K562 (cell line): ENCODE measurements around the gene MYCBP2. TPM values are rescaled to one million over a fixed set of nuclear protein-coding genes. Genes with fewer than 3 reads are reported as not detected.

Source experiments
- BDP1 ChIP-seq: IDR thresholded peaks from 3 replicates; pipeline ENCODE4 v1.6.1; 2011; ENCODE audit not compliant: insufficient read length, insufficient read depth
- BRF1 ChIP-seq: IDR thresholded peaks from 3 replicates; pipeline ENCODE4 v1.6.1; 2011; ENCODE audit warnings: borderline replicate concordance, mild to moderate bottlenecking; ENCODE audit not compliant: insufficient read length; ENCODE audit errors: extremely low read depth
- CBFA2T3 ChIP-seq: fragments of 450-650 bp; IDR thresholded peaks from 2 replicates; pipeline ENCODE4 v1.6.1; 2017
- MAFG ChIP-seq: fragments of 450-650 bp; conservative IDR thresholded peaks from 2 replicates; pipeline ENCODE4 v1.6.1; 2016; ENCODE audit warnings: missing genetic modification characterization, missing compliant biosample characterization
- NFATC3 ChIP-seq: fragments of 450-650 bp; IDR thresholded peaks from 2 replicates; pipeline ENCODE4 v1.6.1; 2017; ENCODE audit warnings: mild to moderate bottlenecking
- POLR2A ChIP-seq: fragments of 450-650 bp; conservative IDR thresholded peaks from 2 replicates; pipeline ENCODE4 v1.6.1; 2016
- PTTG1 ChIP-seq: fragments of 450-650 bp; IDR thresholded peaks from 2 replicates; pipeline ENCODE4 v1.6.1; 2016; ENCODE audit warnings: low read depth, mild to moderate bottlenecking, missing genetic modification characterization, missing compliant biosample characterization
- PURB ChIP-seq: sonication (generic); formaldehyde crosslinking; IDR thresholded peaks from 2 replicates; pipeline ENCODE4 v1.9.0; 2021; ENCODE audit warnings: low read depth, mild to moderate bottlenecking, missing genetic modification reagents
- RB1 ChIP-seq: fragments of 450-650 bp; IDR thresholded peaks from 2 replicates; pipeline ENCODE4 v1.6.1; 2017; ENCODE audit warnings: low read depth, mild to moderate bottlenecking
- TAL1 ChIP-seq: fragments of 450-650 bp; IDR thresholded peaks from 2 replicates; pipeline ENCODE4 v1.6.1; 2016; ENCODE audit warnings: mild to moderate bottlenecking
- U2AF2 ChIP-seq: fragments of 200-400 bp; formaldehyde crosslinking; optimal IDR thresholded peaks from 2 replicates; pipeline ENCODE3; 2017; ENCODE audit warnings: low read depth, mild to moderate bottlenecking, low read length
- ZEB2 ChIP-seq: fragments of 450-650 bp; IDR thresholded peaks from 2 replicates; pipeline ENCODE4 v1.6.1; 2016
- polyA plus RNA-seq, 8 experiments: library from polyadenylated mRNA; depleted of rRNA in 4 of 8; stranded (reverse) in 5 of 8; unstranded in 3 of 8; fragments of >200 nt; fragmentation: Nextera tagmentation in 2 of 8; fragmentation: Illumina TruSeq in 1 of 8; extraction: Ambion mirVana in 2 of 8; extraction: Trizol in 1 of 8; gene quantifications; 2 replicates each; pipeline versions ENCODE4 v1.2.1 to v1.2.3, GENCODE V29; 2011 to 2014; ENCODE audit warnings: inconsistent platforms in 1 of 8, missing spikeins in 1 of 8
- total RNA-seq, 7 experiments: library from RNA; depleted of rRNA in 6 of 7; stranded (reverse); fragments of >200 nt in 6 of 7; fragmentation: Illumina TruSeq in 2 of 7; extraction: Trizol in 2 of 7; gene quantifications; 2 replicates each; pipeline versions ENCODE4 v1.2.1 to v1.2.3, GENCODE V29; 2011 to 2021; ENCODE audit warnings: low replicate concordance in 1 of 7
- TF ChIP-seq, protein P1 (sequence below): fragments of 450-650 bp; IDR thresholded peaks from 2 replicates; pipeline ENCODE4 v1.6.1; 2016; ENCODE audit warnings: mild to moderate bottlenecking, moderate library complexity
- TF ChIP-seq, protein P2 (sequence below): fragments of 250-450 bp; sonication (Bioruptor Pico); IDR thresholded peaks from 2 replicates; pipeline ENCODE4 v1.4.0; 2020; ENCODE audit warnings: mild to moderate bottlenecking, moderate library complexity
- TF ChIP-seq, protein P3 (sequence below): sonication (generic); formaldehyde crosslinking; IDR thresholded peaks from 2 replicates; pipeline ENCODE4 v1.8.0; 2022; ENCODE audit warnings: missing genetic modification reagents, mild to moderate bottlenecking, borderline replicate concordance

The MYCBP2 gene
- total and polyA plus RNA-seq, 9 of the 15 experiments (the other 6 are each of a cell fraction or from before 2014, with no cell fraction given): 13.2 to 47.2 (median 28.9) TPM

DNA sequence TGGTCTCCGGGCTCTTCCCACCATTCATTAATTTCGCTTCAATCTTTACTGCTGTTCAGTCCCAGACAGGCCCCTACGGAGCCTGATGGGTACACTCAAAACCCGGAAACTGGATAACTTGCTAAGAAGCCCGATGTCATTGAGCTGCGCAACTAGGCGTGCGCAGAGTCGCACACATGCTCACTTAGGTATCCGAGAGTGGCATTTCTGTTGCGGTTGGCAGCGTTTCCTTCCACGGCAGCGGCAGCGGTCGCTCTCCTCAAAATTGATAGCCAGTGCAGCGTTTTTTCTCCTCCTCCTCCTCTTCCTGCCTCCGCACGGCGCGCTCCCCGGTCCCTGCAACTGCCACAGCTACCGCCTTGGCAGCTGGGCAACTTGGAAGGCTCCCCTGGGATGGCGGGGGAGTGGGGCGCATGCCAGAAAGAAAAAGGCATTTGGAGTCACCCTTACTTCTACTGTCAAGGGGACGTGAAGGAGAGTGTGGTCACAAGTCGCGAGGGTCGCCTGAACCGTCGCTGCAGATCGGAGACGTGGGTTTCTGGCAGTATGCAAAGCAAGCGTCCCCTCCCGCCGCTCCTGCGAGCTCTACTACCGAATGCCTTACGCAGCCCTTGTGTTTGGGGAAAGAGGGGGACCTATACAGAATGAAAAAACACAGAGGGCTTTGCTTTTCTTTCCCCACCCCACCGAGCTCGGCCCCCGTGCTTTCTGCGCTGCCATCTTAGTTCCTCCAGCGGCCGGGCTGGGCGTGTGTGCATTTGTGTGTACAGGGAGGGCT, 2.4 kb upstream of the MYCBP2 start (continued):
- TF ChIP-seq, protein P1, sequence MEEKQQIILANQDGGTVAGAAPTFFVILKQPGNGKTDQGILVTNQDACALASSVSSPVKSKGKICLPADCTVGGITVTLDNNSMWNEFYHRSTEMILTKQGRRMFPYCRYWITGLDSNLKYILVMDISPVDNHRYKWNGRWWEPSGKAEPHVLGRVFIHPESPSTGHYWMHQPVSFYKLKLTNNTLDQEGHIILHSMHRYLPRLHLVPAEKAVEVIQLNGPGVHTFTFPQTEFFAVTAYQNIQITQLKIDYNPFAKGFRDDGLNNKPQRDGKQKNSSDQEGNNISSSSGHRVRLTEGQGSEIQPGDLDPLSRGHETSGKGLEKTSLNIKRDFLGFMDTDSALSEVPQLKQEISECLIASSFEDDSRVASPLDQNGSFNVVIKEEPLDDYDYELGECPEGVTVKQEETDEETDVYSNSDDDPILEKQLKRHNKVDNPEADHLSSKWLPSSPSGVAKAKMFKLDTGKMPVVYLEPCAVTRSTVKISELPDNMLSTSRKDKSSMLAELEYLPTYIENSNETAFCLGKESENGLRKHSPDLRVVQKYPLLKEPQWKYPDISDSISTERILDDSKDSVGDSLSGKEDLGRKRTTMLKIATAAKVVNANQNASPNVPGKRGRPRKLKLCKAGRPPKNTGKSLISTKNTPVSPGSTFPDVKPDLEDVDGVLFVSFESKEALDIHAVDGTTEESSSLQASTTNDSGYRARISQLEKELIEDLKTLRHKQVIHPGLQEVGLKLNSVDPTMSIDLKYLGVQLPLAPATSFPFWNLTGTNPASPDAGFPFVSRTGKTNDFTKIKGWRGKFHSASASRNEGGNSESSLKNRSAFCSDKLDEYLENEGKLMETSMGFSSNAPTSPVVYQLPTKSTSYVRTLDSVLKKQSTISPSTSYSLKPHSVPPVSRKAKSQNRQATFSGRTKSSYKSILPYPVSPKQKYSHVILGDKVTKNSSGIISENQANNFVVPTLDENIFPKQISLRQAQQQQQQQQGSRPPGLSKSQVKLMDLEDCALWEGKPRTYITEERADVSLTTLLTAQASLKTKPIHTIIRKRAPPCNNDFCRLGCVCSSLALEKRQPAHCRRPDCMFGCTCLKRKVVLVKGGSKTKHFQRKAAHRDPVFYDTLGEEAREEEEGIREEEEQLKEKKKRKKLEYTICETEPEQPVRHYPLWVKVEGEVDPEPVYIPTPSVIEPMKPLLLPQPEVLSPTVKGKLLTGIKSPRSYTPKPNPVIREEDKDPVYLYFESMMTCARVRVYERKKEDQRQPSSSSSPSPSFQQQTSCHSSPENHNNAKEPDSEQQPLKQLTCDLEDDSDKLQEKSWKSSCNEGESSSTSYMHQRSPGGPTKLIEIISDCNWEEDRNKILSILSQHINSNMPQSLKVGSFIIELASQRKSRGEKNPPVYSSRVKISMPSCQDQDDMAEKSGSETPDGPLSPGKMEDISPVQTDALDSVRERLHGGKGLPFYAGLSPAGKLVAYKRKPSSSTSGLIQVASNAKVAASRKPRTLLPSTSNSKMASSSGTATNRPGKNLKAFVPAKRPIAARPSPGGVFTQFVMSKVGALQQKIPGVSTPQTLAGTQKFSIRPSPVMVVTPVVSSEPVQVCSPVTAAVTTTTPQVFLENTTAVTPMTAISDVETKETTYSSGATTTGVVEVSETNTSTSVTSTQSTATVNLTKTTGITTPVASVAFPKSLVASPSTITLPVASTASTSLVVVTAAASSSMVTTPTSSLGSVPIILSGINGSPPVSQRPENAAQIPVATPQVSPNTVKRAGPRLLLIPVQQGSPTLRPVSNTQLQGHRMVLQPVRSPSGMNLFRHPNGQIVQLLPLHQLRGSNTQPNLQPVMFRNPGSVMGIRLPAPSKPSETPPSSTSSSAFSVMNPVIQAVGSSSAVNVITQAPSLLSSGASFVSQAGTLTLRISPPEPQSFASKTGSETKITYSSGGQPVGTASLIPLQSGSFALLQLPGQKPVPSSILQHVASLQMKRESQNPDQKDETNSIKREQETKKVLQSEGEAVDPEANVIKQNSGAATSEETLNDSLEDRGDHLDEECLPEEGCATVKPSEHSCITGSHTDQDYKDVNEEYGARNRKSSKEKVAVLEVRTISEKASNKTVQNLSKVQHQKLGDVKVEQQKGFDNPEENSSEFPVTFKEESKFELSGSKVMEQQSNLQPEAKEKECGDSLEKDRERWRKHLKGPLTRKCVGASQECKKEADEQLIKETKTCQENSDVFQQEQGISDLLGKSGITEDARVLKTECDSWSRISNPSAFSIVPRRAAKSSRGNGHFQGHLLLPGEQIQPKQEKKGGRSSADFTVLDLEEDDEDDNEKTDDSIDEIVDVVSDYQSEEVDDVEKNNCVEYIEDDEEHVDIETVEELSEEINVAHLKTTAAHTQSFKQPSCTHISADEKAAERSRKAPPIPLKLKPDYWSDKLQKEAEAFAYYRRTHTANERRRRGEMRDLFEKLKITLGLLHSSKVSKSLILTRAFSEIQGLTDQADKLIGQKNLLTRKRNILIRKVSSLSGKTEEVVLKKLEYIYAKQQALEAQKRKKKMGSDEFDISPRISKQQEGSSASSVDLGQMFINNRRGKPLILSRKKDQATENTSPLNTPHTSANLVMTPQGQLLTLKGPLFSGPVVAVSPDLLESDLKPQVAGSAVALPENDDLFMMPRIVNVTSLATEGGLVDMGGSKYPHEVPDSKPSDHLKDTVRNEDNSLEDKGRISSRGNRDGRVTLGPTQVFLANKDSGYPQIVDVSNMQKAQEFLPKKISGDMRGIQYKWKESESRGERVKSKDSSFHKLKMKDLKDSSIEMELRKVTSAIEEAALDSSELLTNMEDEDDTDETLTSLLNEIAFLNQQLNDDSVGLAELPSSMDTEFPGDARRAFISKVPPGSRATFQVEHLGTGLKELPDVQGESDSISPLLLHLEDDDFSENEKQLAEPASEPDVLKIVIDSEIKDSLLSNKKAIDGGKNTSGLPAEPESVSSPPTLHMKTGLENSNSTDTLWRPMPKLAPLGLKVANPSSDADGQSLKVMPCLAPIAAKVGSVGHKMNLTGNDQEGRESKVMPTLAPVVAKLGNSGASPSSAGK: no peak
- no peak for TF ChIP-seq BRF1
- TF ChIP-seq POLR2A: peak; percentile 77
- no peak for TF ChIP-seq MAFG
- TF ChIP-seq NFATC3: no peak
- no peak for TF ChIP-seq CBFA2T3
- no peak for TF ChIP-seq U2AF2
- no peak for TF ChIP-seq RB1
- TF ChIP-seq ZEB2: no peak
- TF ChIP-seq PTTG1 (tag): no peak
- TF ChIP-seq, protein P2, sequence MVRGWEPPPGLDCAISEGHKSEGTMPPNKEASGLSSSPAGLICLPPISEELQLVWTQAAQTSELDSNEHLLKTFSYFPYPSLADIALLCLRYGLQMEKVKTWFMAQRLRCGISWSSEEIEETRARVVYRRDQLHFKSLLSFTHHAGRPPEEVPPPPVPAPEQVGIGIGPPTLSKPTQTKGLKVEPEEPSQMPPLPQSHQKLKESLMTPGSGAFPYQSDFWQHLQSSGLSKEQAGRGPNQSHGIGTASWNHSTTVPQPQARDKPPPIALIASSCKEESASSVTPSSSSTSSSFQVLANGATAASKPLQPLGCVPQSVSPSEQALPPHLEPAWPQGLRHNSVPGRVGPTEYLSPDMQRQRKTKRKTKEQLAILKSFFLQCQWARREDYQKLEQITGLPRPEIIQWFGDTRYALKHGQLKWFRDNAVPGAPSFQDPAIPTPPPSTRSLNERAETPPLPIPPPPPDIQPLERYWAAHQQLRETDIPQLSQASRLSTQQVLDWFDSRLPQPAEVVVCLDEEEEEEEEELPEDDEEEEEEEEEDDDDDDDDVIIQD (CRISPR knock-in tag): no peak
- TF ChIP-seq TAL1: no peak
- TF ChIP-seq, protein P3, sequence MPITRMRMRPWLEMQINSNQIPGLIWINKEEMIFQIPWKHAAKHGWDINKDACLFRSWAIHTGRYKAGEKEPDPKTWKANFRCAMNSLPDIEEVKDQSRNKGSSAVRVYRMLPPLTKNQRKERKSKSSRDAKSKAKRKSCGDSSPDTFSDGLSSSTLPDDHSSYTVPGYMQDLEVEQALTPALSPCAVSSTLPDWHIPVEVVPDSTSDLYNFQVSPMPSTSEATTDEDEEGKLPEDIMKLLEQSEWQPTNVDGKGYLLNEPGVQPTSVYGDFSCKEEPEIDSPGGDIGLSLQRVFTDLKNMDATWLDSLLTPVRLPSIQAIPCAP (CRISPR knock-in tag): no peak
- no peak for TF ChIP-seq PURB (CRISPR knock-in tag)
- no peak for TF ChIP-seq BDP1
